Endometrial microvascular endothelial cells (primary cell): Measurements from ENCODE around the gene HOXC10. TPM values are rescaled to one million over a fixed set of nuclear protein-coding genes. Genes with fewer than 3 reads are reported as not detected.

Experiments used
- in situ Hi-C: cut with HindIII; loops from 2 replicates; pipeline ENCODE4 v1.10.0; 2017; ENCODE audit warnings: low sequenced_read_pairs, low pct_unique_long_range_greater_than_20kb; ENCODE audit errors: inconsistent ontology term
- total RNA-seq: library from RNA; depleted of rRNA; stranded (reverse); fragments of >200 nt; gene quantifications from one replicate; pipeline ENCODE4 v1.2.3, GENCODE V29; 2015; ENCODE audit errors: inconsistent ontology term

The HOXC10 gene
- total RNA-seq, 1 donor from 2014 or later: not detected

DNA sequence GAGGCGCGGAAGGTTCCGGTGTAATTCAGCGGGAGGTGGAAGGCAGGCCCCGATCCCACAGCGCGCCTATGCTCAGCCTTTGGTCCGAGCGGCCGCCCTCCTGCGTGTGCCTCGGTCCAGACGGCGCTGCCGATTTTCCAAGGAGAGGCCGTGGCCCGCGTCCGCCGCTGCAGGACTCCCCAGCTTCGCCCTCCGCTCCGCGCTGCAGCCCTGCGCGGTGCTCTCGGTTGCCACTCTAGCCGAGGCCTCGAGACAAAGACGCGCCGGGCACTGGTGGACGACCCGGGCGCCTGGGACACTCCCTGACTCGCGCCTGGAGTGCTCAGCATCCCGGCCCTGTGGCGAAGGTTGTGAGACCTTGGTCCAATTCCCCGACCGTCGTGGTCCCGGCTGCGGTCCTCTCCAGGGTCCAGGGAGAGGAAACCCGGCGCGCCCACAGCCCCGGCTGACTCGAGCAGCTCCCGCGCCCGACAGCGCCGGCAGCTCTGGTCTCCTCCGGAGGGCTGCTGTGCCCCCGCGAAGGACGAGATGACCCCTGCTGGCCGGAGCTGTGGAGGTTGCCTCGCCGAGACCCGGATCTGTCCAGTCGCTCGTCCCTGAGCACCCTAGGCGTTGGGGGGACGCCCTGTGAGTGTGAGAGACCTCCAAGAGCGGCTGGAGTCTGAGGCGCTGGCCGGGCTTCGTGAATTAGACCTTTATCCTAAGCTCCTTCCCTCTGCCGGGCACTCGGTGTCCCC lies 23.8 kb upstream of the HOXC10 start:
- in situ Hi-C loops: no loop called here

- in situ Hi-C loops: no loop called here
These were observed 21.9 kb upstream of the HOXC10 start for GRCh38 chr12:53963005-53963404.

- in situ Hi-C loops: no loop called here
These were observed 21.3 kb upstream of the HOXC10 start for GRCh38 chr12:53963434-53964314.

GRCh38 chr12:53964315-53964713 lies 20.6 kb upstream of the HOXC10 start:
- in situ Hi-C loops: no loop called here

DNA sequence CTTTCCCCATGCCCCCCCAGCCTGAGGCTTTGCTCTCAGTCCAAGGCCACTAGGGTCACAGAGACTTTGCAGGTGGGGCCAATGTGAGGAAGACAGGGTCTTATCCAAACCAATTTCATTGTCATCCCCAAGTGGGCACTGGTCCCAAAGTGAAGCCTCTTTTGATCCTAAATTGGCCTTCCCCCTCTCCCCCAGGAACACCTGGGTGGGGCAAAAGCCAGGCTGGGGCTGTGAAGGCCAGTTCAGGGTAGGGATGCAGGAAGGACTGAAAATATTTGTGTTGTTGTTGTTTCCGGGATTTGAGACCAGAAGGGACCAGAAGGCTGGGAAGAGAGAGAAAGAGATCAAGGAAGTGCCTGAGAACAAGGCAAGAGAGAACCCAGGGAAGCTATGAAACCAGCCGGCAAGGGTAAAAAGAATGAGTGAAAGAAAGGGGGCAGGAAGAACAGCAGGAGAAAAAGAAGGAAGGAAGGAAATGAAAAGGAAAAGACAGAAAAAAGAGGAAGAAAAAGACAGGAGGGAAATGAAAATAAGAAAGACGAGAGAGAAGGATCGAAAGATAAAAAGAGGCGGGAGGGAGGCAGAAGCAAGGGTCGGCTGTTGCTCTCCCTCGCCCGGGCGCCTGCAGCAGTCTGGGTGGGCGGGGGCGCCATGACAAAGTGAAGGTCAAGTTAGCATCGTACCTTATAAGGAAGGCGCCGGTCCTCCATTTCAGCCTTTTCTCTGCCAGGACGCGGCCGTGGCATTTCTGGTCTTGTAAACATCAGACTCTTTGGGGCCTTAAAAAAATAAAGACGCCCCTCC lies 19.5 kb upstream of the HOXC10 start:
- in situ Hi-C loops: no loop called here

DNA sequence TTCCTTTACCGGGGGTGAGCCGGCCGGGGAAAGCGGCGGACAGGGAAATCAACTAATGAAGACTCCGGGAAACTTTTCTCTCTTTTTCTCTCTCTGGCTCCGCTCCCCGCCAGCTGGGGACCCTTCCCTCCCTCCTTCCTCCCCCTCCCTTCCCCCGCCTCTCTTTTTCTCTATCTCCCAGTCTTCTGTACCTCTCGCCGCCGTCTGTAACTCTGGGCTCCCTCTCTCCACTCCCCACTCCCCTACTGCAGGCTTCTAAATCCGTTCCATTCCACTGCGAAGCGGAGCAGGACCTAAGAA lies 18.9 kb upstream of the HOXC10 start:
- in situ Hi-C loops: no loop called here

GRCh38 chr12:53966385-53967133 lies 18.4 kb upstream of the HOXC10 start:
- in situ Hi-C loops: no loop called here

- in situ Hi-C loops: no loop called here
These were observed 17.5 kb upstream of the HOXC10 start for GRCh38 chr12:53967421-53967925.

DNA sequence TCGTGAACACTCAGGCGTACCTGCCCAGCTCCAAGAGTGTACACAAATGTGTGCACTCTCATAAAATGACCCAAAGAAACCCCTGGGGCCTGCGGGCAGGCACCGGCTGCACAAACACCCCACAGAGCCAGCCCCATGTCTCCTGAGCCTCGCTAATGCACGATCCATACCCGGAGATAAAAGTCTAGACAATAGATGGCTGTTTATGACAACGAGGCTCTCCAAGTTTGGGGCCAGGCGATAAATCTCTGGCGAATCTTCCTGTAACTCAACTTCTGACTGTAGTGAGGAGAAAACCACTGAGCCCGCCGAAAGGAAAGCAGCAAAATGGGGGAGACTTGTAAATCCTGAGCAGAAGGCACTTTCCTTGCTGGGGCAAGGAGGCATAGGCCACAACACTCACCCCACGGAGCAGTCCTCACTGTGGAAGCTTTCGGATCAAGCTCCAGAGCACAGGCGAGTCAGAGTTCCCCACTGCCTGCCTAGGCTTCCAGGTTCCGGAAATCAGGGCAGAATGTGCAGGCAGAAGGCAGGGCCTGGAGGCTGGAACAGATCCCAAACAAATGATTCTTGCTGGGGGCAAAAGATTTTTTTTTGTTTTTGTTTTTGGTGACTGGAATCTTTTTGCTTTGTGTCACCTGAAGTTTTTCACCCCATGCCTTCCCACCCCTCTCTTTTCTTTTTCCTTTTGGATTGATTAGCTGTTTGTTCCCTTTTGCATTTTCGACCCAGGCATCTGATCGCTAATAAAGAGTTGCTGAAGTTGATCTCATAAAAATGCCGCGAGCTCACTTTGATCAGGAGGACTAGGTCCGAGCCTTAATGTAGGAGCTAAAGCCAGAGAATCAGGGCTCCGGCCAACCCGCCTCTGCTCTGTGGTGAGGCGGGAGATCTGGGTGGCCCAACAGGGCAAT lies 16.5 kb upstream of the HOXC10 start:
- in situ Hi-C loops: no loop called here

GRCh38 chr12:53969588-53970259 lies 15.2 kb upstream of the HOXC10 start:
- in situ Hi-C loops: no loop called here

DNA sequence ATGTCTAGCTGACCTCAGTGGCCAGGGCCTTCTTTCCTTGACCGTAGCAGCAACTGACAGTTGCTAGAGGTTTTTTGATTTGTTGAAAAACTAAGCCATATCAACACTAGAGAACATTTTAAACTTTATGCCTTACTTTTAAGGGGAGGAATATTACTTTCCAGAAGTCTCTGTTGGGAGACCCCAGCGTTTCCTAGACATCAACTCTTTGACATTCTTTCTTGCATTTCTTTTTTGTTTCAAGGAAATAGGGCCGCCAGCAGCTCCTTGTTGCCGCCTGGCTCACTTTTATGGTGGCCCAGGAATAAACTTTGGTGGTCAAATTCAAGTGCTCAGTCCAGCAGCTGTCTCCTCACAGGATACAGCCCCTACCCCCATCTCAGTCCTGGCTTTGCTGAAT lies 14.5 kb upstream of the HOXC10 start:
- in situ Hi-C loops: no loop called here

DNA sequence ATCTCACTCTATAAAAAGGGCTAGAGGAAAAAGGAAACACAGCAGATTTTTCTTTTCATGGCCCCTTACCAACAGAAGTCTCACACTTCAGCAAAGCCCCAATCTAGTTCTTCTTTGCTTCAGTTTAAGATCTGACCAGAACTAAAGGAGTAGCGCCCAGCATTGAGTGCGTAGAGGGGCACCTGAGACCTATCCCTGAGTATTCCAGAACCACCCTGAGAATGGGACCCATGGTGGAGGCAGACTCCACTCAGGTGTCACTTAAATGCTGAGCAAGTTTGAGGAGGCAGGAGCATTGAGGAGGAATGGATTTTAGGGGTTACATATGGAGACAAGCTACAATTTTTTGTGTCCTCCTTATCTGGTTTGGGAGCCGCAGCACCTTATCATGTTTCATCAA lies 13.8 kb upstream of the HOXC10 start:
- in situ Hi-C loops: no loop called here

- in situ Hi-C loops: no loop called here
These were observed 13.3 kb upstream of the HOXC10 start for GRCh38 chr12:53971686-53972085.

DNA sequence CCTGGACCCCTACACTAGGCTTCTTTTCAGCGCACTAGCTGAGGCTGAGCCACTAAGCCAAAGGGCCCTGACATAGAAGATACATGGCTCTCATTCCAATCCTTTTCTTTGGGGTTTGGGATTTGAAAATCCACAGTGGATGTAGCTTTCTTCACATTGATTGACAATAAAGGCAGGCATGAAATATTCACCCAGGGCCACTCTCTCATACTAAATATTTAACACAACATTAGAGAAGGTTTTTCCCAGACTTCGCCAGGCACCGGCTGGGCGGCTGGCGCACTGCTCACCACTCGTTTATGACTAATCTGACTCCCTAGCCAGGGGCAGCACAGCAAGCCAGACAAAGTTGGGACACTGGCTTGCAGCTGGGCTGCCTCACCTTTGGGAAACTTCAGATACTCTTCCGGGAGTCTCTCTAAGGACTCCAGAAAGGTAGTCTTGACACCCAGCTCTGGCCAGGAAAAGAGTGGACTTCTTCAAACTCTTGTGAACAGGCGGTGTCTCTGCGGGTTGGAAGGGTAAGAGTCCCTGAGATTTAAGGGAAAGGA lies 12.7 kb upstream of the HOXC10 start:
- in situ Hi-C loops: no loop called here

- in situ Hi-C loops: no loop called here
These were observed 12.2 kb upstream of the HOXC10 start, which contains the start of gene HOXC11 for GRCh38 chr12:53972722-53973235. Gene HOXC11 (plus strand): TSS chr12:53973126. CDS start chr12:53973242, 116 bp downstream.

DNA sequence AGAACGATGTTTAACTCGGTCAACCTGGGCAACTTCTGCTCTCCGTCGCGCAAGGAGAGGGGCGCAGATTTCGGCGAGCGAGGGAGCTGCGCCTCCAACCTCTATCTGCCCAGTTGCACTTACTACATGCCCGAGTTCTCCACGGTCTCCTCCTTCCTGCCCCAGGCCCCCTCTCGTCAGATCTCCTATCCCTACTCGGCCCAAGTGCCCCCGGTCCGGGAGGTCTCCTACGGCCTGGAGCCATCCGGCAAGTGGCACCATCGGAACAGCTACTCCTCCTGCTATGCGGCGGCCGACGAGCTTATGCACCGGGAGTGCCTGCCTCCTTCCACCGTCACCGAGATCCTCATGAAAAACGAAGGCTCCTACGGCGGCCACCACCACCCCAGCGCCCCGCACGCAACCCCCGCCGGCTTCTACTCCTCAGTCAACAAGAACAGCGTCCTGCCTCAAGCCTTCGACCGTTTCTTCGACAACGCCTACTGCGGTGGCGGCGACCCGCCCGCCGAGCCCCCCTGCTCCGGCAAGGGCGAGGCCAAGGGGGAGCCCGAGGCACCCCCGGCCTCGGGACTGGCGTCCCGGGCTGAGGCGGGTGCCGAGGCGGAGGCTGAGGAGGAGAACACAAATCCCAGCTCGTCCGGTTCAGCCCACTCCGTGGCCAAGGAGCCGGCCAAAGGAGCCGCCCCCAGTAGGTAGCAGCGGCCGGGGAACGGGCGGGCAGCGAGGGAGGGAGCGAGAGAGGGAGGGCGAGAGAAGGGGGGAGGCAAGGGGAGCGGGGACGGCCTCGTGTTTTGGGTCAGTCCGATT lies 11.5 kb upstream of the HOXC10 start:
- in situ Hi-C loops: no loop called here
